ENCODE results near the gene TMEM126B.

DNA sequence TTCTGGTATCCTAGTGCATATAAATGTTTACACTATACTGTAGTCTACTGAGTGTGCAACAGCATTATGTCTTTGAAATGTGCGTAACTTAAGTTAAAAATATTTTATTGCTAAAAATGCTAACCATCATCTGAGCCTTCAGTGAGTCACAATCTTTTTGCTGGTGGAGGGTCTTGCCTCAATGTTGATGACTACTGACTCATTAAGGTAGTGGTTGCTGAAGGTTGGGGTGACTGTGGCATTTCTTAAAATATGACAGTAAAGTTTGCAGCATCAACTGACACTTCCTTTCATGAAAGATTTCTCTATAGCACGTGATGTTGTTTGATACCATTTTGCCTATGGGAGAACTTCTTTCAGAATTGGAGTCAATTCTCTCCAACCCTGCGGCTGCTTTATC, 45.0 kb downstream of the TMEM126B start:
- TF ChIP-seq EZH2 (IDR thresholded peaks at IDR 0.05; ENCODE audit: borderline replicate concordance, low read depth, low read length, severe bottlenecking) = no peak
- TF ChIP-seq, protein P1, sequence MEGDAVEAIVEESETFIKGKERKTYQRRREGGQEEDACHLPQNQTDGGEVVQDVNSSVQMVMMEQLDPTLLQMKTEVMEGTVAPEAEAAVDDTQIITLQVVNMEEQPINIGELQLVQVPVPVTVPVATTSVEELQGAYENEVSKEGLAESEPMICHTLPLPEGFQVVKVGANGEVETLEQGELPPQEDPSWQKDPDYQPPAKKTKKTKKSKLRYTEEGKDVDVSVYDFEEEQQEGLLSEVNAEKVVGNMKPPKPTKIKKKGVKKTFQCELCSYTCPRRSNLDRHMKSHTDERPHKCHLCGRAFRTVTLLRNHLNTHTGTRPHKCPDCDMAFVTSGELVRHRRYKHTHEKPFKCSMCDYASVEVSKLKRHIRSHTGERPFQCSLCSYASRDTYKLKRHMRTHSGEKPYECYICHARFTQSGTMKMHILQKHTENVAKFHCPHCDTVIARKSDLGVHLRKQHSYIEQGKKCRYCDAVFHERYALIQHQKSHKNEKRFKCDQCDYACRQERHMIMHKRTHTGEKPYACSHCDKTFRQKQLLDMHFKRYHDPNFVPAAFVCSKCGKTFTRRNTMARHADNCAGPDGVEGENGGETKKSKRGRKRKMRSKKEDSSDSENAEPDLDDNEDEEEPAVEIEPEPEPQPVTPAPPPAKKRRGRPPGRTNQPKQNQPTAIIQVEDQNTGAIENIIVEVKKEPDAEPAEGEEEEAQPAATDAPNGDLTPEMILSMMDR (IDR thresholded peaks at IDR 0.05; ENCODE audit: extremely low read depth in 1 of 2, insufficient read depth in 1 of 2, low read depth in 1 of 2, low read length in 2 of 2) = no peak
- no peak for TF ChIP-seq JUN (IDR thresholded peaks at IDR 0.05; ENCODE audit: borderline replicate concordance, insufficient read depth, insufficient read length, low read depth)
- no peak for TF ChIP-seq POLR2A (IDR thresholded peaks at IDR 0.05; ENCODE audit: low read depth, low read length)
- no peak for TF ChIP-seq FOS (IDR thresholded peaks at IDR 0.05; ENCODE audit: borderline replicate concordance, insufficient read depth, low read length)

Data from endothelial cell of umbilical vein (primary cell).